DLD1 (cell line): ENCODE data around the gene TTC19.

ENCODE experiments used
- in situ Hi-C: cut with HindIII; loops from 2 replicates; pipeline ENCODE4 v1.10.0; 2017; ENCODE audit warnings: low sequenced_read_pairs

TTC19 gene

GRCh38 chr17:15999141-15999973 lies at the start of gene TTC19, which contains the start of gene ZSWIM7:
Gene TTC19 (plus strand): TSS chr17:15999824. CDS start chr17:15999849, 25 bp downstream.
Gene ZSWIM7 (minus strand): TSS chr17:15999704. CDS start chr17:15999594, 110 bp downstream.
- in situ Hi-C loops, result no loop called here

GRCh38 chr17:15951368-15952047 lies 48.1 kb upstream of the TTC19 start:
- in situ Hi-C loops, result no loop called here

GRCh38 chr17:15952048-15952532 lies 47.5 kb upstream of the TTC19 start:
- in situ Hi-C loops, result no loop called here

GRCh38 chr17:15952916-15953790 lies 46.5 kb upstream of the TTC19 start:
- in situ Hi-C loops, result no loop called here

GRCh38 chr17:15954222-15954621 lies 45.4 kb upstream of the TTC19 start:
- in situ Hi-C loops, result no loop called here

- in situ Hi-C loops, result no loop called here
Measured at GRCh38 chr17:15955793-15956541, 43.7 kb upstream of the TTC19 start.

GRCh38 chr17:15957206-15957605 lies 42.4 kb upstream of the TTC19 start:
- in situ Hi-C loops, result no loop called here

GRCh38 chr17:15957608-15958307 lies 41.9 kb upstream of the TTC19 start:
- in situ Hi-C loops, result no loop called here

GRCh38 chr17:15958484-15958854 lies 41.2 kb upstream of the TTC19 start:
- in situ Hi-C loops, result no loop called here

GRCh38 chr17:15963670-15964110 lies 35.9 kb upstream of the TTC19 start:
- in situ Hi-C loops, result no loop called here

GRCh38 chr17:15965528-15965927 lies 34.1 kb upstream of the TTC19 start:
- in situ Hi-C loops, result no loop called here

- in situ Hi-C loops, result no loop called here
Measured at GRCh38 chr17:15966183-15966878, 33.3 kb upstream of the TTC19 start.

- in situ Hi-C loops, result no loop called here
Measured at GRCh38 chr17:15966879-15967248, 32.8 kb upstream of the TTC19 start.

GRCh38 chr17:15967706-15968399 lies 31.8 kb upstream of the TTC19 start:
- in situ Hi-C loops, result no loop called here

- in situ Hi-C loops, result no loop called here
Measured at GRCh38 chr17:15969463-15969862, 30.2 kb upstream of the TTC19 start.

- in situ Hi-C loops, result no loop called here
Measured at GRCh38 chr17:15970500-15970899, 29.1 kb upstream of the TTC19 start.

GRCh38 chr17:15971098-15971678 lies 28.4 kb upstream of the TTC19 start:
- in situ Hi-C loops, result no loop called here

GRCh38 chr17:15971882-15972281 lies 27.7 kb upstream of the TTC19 start:
- in situ Hi-C loops, result no loop called here
